KMS-11 (cell line): ENCODE data around the gene ABCB8.
A peak's percentile ranks its signal among the peaks of the same experiment; 100 is the strongest.

Source experiments
- H2AFZ ChIP-seq: fragments of 200-600 bp; sonication (generic); 2 replicates; pipeline ENCODE4 v1.6.1; 2016; ENCODE audit warnings: antibody characterized with exemption, mixed run types, low read depth
- H3K27ac ChIP-seq: fragments of 200-600 bp; sonication (generic); 2 replicates; pipeline ENCODE4 v1.6.1; 2016; ENCODE audit warnings: mild to moderate bottlenecking, mixed run types
- H3K27me3 ChIP-seq: fragments of 200-600 bp; sonication (generic); 2 replicates; pipeline ENCODE4 v1.6.1; 2017; ENCODE audit warnings: mild to moderate bottlenecking, low read depth, mixed run types, moderate library complexity; ENCODE audit not compliant: insufficient read depth
- H3K36me3 ChIP-seq: fragments of 200-600 bp; sonication (generic); 2 replicates; pipeline ENCODE4 v1.6.1; 2017; ENCODE audit warnings: mild to moderate bottlenecking, mixed run types; ENCODE audit not compliant: insufficient read depth
- H3K4me1 ChIP-seq: fragments of 200-600 bp; sonication (generic); 2 replicates; pipeline ENCODE4 v1.6.1; 2016; ENCODE audit warnings: mild to moderate bottlenecking, low read depth, mixed run types; ENCODE audit not compliant: poor library complexity, severe bottlenecking
- H3K4me2 ChIP-seq: fragments of 200-600 bp; sonication (generic); 2 replicates; pipeline ENCODE4 v1.7.0; 2016; ENCODE audit warnings: mild to moderate bottlenecking, mixed run types
- H3K4me3 ChIP-seq: fragments of 200-600 bp; sonication (generic); IDR thresholded peaks from 2 replicates; pipeline ENCODE4 v1.6.1; 2017; ENCODE audit warnings: low read depth, low read length, mixed read lengths; ENCODE audit not compliant: insufficient read depth
- H3K79me2 ChIP-seq: fragments of 200-600 bp; sonication (generic); 2 replicates; pipeline ENCODE4 v1.6.1; 2016; ENCODE audit warnings: low read depth, mixed run types; ENCODE audit not compliant: insufficient read depth
- H3K9ac ChIP-seq: fragments of 200-600 bp; sonication (generic); 2 replicates; pipeline ENCODE4 v1.6.1; 2016; ENCODE audit warnings: mild to moderate bottlenecking, mixed run types
- H4K20me1 ChIP-seq: fragments of 200-600 bp; sonication (generic); 2 replicates; pipeline ENCODE4 v1.6.1; 2016; ENCODE audit warnings: mild to moderate bottlenecking, mixed run types; ENCODE audit not compliant: insufficient read depth
- CTCF ChIP-seq: fragments of 200-600 bp; sonication (generic); conservative IDR thresholded peaks from 2 replicates; pipeline ENCODE4 v1.6.1; 2017; ENCODE audit warnings: low read depth, mild to moderate bottlenecking, antibody characterized with exemption, low read length, moderate library complexity, mixed read lengths

The ABCB8 gene

DNA sequence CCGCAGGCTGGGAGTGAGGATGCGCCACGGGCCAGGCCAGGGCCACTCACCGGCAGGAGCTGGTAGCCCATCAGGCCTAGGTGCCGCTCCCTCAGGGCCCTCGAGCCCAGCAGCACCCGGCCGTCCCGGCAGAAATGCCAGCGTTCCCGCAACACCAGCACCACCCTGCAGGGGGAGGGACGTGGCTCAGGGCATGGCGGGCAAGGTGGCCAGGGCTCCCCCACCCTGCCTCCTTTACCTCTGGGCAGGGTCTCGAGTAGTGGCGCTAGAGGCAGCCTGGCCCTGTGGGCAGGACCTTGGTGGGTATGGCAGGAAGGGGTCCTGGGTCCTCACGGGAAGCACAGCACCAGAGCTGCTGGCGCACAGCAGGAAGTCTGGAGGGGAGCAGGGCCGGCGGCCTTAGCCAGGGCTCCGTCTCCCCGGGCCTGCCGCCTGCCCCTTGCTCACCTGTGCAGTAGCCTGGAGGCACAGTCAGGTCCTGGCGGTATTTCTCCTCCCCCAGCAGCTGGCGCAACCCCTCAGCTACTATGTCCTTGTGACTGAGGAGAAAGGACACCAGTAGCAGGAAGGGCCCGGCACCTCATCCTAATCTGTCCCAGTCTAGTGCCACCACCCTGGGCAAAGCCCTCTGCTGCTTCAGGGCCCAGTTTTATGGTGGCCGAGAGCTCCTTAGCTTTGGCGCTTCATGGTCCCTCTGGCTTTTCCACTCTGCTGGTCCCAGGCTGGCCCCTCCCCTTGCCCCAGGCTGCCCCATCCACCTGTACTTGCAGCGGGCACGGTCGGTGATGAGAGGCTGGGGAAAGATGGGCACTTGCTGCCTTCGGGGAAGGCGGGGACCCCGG is 48.8 kb downstream of the ABCB8 start:
- Histone ChIP-seq H4K20me1 (no peaks in the 10 kb centered on the region), H3K4me2 (no peak overlapping the region), H2AFZ (no peak overlapping the region), H3K27me3 (no peaks in the 10 kb centered on the region), H3K4me1 (peaks cover 23% of the 10 kb centered on the region), H3K79me2 (peaks cover 19% of the 10 kb centered on the region), H3K9ac (no peak overlapping the region), H3K36me3 (no peaks in the 10 kb centered on the region), H3K4me3 (no peak overlapping the region), H3K27ac (no peak overlapping the region)
- peak; percentile 57 for TF ChIP-seq CTCF

- Histone ChIP-seq H3K79me2 (peaks cover 26% of the 10 kb centered on the region), H3K4me1 (peaks cover 26% of the 10 kb centered on the region), H3K4me2 (no peak overlapping the region), H3K9ac (no peak overlapping the region), H3K4me3 (no peak overlapping the region), H2AFZ (no peak overlapping the region), H3K27me3 (no peaks in the 10 kb centered on the region), H4K20me1 (no peaks in the 10 kb centered on the region), H3K27ac (peak overlapping the region; percentile 28; the same call in 1 of the 2 replicates), H3K36me3 (no peaks in the 10 kb centered on the region)
- no peak for TF ChIP-seq CTCF
Measured at GRCh38 chr7:151077705-151078232, 49.5 kb downstream of the ABCB8 start.

DNA sequence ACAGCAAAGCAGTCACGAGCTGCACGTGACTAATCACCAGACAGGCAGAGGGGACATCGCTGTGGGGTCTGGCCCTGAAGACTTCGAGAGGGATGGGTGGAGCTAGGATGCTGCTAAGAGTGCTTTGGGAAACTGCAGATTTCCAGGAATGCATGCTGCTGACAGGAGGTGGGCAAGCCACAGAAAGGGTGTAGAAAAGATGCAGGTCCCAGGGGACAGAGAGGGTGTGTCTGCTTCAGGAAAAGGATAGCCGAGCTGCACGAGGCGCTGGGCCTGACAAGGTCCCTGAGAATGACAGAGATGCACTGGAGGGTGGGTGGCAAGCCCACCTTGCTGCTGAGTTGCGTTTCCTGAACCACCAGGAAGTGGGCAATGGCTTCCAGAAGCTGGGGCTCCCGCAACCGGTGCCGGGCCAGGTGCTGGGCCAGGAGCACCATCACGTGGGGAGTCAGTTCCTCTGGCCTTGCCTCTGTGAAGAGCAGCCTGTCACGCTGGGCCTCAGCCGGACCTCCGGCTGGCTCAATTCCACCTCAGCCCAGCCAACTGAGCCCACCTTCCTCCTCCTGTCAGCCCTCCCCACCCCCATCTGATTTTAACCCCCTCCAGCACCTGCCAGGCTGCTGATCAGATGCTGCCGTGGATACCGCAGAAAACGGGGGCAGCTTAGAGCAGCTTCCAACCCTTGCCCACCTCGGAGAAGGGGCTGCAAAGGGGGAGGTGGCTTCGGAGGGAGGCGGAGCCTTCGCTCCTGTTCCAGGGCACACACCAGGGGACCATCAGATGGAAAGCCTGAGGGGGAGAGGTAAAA is 50.2 kb downstream of the ABCB8 start:
- H3K4me2 ChIP-seq, result no peak overlapping the region; the same call in 1 of the 2 replicates
- H3K27me3 ChIP-seq, result no peaks in the 10 kb centered on the region
- no peak for TF ChIP-seq CTCF
- no peak overlapping the region for H2AFZ ChIP-seq
- H3K9ac ChIP-seq, result no peak overlapping the region
- H3K4me1 ChIP-seq, result peaks cover 26% of the 10 kb centered on the region
- H3K27ac ChIP-seq, result peak overlapping the region; percentile 28; the same call in 1 of the 2 replicates
- no peaks in the 10 kb centered on the region for H4K20me1 ChIP-seq
- H3K79me2 ChIP-seq, result peaks cover 28% of the 10 kb centered on the region
- no peak overlapping the region for H3K4me3 ChIP-seq
- no peaks in the 10 kb centered on the region for H3K36me3 ChIP-seq

GRCh38 chr7:151079199-151079910 is 51.1 kb downstream of the ABCB8 start:
- peak overlapping the region; percentile 63 for H3K4me3 ChIP-seq
- peak overlapping the region; percentile 59 for H3K4me2 ChIP-seq
- H3K4me1 ChIP-seq, result peaks cover 32% of the 10 kb centered on the region
- no peaks in the 10 kb centered on the region for H4K20me1 ChIP-seq
- peak overlapping the region; percentile 91 for H3K9ac ChIP-seq
- no peaks in the 10 kb centered on the region for H3K36me3 ChIP-seq
- H3K27me3 ChIP-seq, result no peaks in the 10 kb centered on the region
- H3K79me2 ChIP-seq, result peaks cover 28% of the 10 kb centered on the region
- H2AFZ ChIP-seq, result no peak overlapping the region
- no peak for TF ChIP-seq CTCF
- peak overlapping the region; percentile 74; the same call in 1 of the 2 replicates for H3K27ac ChIP-seq
